GM12892 (cell line): ENCODE measurements around the gene NR3C1.

Experiments used
- POLR2AphosphoS5 ChIP-seq: IDR thresholded peaks from 2 replicates; pipeline ENCODE4 v1.6.1; 2011; ENCODE audit warnings: low read depth, low read length, control low read depth
- TAF1 ChIP-seq: IDR thresholded peaks from 2 replicates; pipeline ENCODE4 v1.6.1; 2011; ENCODE audit warnings: low read depth, mild to moderate bottlenecking, control low read depth, low read length, borderline replicate concordance

DNA sequence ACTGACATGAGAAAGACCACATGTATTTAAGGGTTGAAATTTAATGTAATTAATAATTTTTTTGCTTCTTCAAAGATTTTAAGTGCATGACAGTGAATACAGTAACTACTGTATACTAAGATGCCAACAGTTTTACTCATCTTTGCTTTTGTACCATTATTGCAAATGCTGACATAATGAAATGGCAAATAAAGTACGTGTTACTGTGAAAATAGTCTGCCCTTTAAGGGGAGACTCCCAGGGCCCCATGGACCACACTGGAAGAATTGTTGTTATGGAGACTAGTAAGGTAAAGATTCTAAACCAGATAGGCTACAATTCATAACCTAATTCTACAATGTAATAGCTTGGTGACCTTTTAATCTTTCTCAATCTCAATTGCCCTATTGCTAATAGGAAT is 84.7 kb downstream of the NR3C1 start:
- TF ChIP-seq TAF1 = no peak
- no peak for TF ChIP-seq POLR2AphosphoS5
